H1 (cell line): ENCODE data around the gene ROGDI. TPM values are rescaled to one million over a fixed set of nuclear protein-coding genes. Genes with fewer than 3 reads are reported as not detected.

ENCODE experiments used
- CTCF ChIA-PET: fragments of 300-600 bp; sonication (Branson Sonifier 250); formaldehyde crosslinking; loops from one replicate; lab custom pipeline; 2021; ENCODE audit not compliant: partially characterized antibody; lab: Charles Lee
- POLR2A ChIA-PET: fragments of 300-600 bp; sonication (Branson Sonifier 250); formaldehyde crosslinking; loops from one replicate; lab custom pipeline; 2021; ENCODE audit warnings: inconsistent platforms; ENCODE audit not compliant: partially characterized antibody; lab: Charles Lee
- DNase-seq, 2 experiments: peaks; one replicate each; pipeline versions ENCODE4 v3.0.0 to v3.0.0-alpha.2; 2010 to 2022; ENCODE audit warnings: low spot score in 2 of 2, low read depth in 1 of 2, mixed read lengths in 1 of 2
- FAIRE-seq: peaks from 2 replicates; lab custom pipeline; 2011; peaks lifted over from hg19 to GRCh38; lab: Jason Lieb, UNC
- H2AFZ ChIP-seq: 2 replicates; pipeline ENCODE4 v1.8.1; 2012; ENCODE audit warnings: low read length, inconsistent platforms
- H2AK5ac ChIP-seq: 2 replicates; pipeline ENCODE4 v1.6.1; 2013; ENCODE audit warnings: low read depth, low read length
- H2BK120ac ChIP-seq: replicated peaks from 2 replicates; pipeline ENCODE3; 2013; ENCODE audit warnings: low read depth, low read length, inconsistent platforms
- H2BK12ac ChIP-seq: 2 replicates; pipeline ENCODE4 v1.6.1; 2013; ENCODE audit warnings: low read depth, low read length
- H2BK15ac ChIP-seq: 2 replicates; pipeline ENCODE4 v1.6.1; 2013; ENCODE audit warnings: low read length
- H2BK20ac ChIP-seq: 2 replicates; pipeline ENCODE4 v1.6.1; 2013; ENCODE audit warnings: low read length
- H2BK5ac ChIP-seq: 2 replicates; pipeline ENCODE4 v1.6.1; 2013; ENCODE audit warnings: low read depth, low read length
- H3K14ac ChIP-seq: 2 replicates; pipeline ENCODE4 v1.6.1; 2013; ENCODE audit warnings: inconsistent platforms; ENCODE audit not compliant: insufficient read length
- H3K18ac ChIP-seq: 2 replicates; pipeline ENCODE4 v1.6.1; 2013; ENCODE audit warnings: low read length; ENCODE audit errors: extremely low read depth
- H3K23ac ChIP-seq: 2 replicates; pipeline ENCODE4 v1.6.1; 2013; ENCODE audit warnings: inconsistent platforms; ENCODE audit not compliant: insufficient read length
- H3K23me2 ChIP-seq: 2 replicates; pipeline ENCODE4 v1.6.1; 2013; ENCODE audit warnings: low read depth, low read length
- H3K27ac ChIP-seq: 2 replicates; pipeline ENCODE4 v1.6.1; 2011; ENCODE audit warnings: low read depth, low read length, inconsistent platforms
- H3K27me3 ChIP-seq, 4 experiments: replicated peaks in 1 of 4; 1 replicate in 1 of 4; 2 replicates in 3 of 4; pipeline versions ENCODE4 v1.6.1 to v1.8.1; 2011 to 2013; ENCODE audit warnings: low read length in 3 of 4, mild to moderate bottlenecking in 3 of 4, inconsistent platforms in 2 of 4, mixed read lengths in 2 of 4, moderate library complexity in 1 of 4; ENCODE audit not compliant: control insufficient read depth in 3 of 4, insufficient read depth in 3 of 4; ENCODE audit errors: extremely low read depth in 1 of 4
- H3K36me3 ChIP-seq, 4 experiments: 2 replicates each; pipeline versions ENCODE4 v1.6.1 to v1.8.1; 2011 to 2013; ENCODE audit warnings: mild to moderate bottlenecking in 4 of 4, low read length in 3 of 4, moderate library complexity in 2 of 4, control low read depth in 1 of 4, inconsistent platforms in 1 of 4; ENCODE audit not compliant: insufficient read depth in 4 of 4, control insufficient read depth in 2 of 4
- H3K4ac ChIP-seq: replicated peaks from 2 replicates; pipeline ENCODE3; 2013; ENCODE audit warnings: low read length, low read depth, mixed read lengths, inconsistent platforms; ENCODE audit not compliant: insufficient read length
- H3K4me1 ChIP-seq, 4 experiments: replicated peaks in 1 of 4; 1 replicate in 1 of 4; 2 replicates in 3 of 4; pipeline versions ENCODE4 v1.6.1 to v1.8.1; 2011 to 2013; ENCODE audit warnings: low read length in 3 of 4, inconsistent platforms in 2 of 4, mixed read lengths in 1 of 4; ENCODE audit not compliant: insufficient read depth in 4 of 4, control insufficient read depth in 3 of 4
- H3K4me2 ChIP-seq, 2 experiments: 2 replicates each; pipeline versions ENCODE4 v1.6.1 to v1.8.1; 2011 to 2013; ENCODE audit warnings: low read depth in 2 of 2, low read length in 2 of 2, control low read depth in 1 of 2, inconsistent platforms in 1 of 2, mild to moderate bottlenecking in 1 of 2; ENCODE audit not compliant: insufficient read depth in 1 of 2
- H3K4me3 ChIP-seq, 4 experiments: fragments of 200-600, 300-600 bp in 1 of 4; sonication (generic), shearing (Covaris generic), sonication (Bioruptor Twin) in 1 of 4; 2 replicates each; pipeline versions ENCODE4 v1.5.1 to v1.8.1; 2011 to 2016; ENCODE audit warnings: low read length in 4 of 4, low read depth in 3 of 4, control low read depth in 2 of 4, inconsistent platforms in 2 of 4, mild to moderate bottlenecking in 2 of 4, mixed read lengths in 1 of 4, moderate library complexity in 1 of 4; ENCODE audit not compliant: insufficient read depth in 2 of 4; ENCODE audit errors: extremely low read depth in 1 of 4
- H3K56ac ChIP-seq: replicated peaks from 2 replicates; pipeline ENCODE3; 2013; ENCODE audit warnings: low read depth, mild to moderate bottlenecking, mixed read lengths, low read length, inconsistent platforms; ENCODE audit not compliant: insufficient read length
- H3K79me1 ChIP-seq: 2 replicates; pipeline ENCODE4 v1.6.1; 2013; ENCODE audit warnings: low read depth, low read length, control low read depth
- H3K79me2 ChIP-seq, 2 experiments: 2 replicates each; pipeline versions ENCODE4 v1.6.1 to v1.8.1; 2012 to 2013; ENCODE audit warnings: low read length in 2 of 2, mild to moderate bottlenecking in 2 of 2, inconsistent platforms in 1 of 2; ENCODE audit not compliant: insufficient read depth in 2 of 2, control insufficient read depth in 1 of 2
- H3K9ac ChIP-seq, 4 experiments: replicated peaks in 1 of 4; 1 replicate in 1 of 4; 2 replicates in 3 of 4; pipeline versions ENCODE4 v1.6.1 to v1.8.1; 2011 to 2013; ENCODE audit warnings: low read depth in 3 of 4, low read length in 3 of 4, control low read depth in 2 of 4, mild to moderate bottlenecking in 2 of 4, moderate library complexity in 2 of 4, inconsistent platforms in 1 of 4; ENCODE audit errors: extremely low read depth in 1 of 4
- H3K9me3 ChIP-seq, 2 experiments: 2 replicates each; pipeline versions ENCODE4 v1.6.1 to v1.8.1; 2012 to 2013; ENCODE audit warnings: mild to moderate bottlenecking in 2 of 2, moderate library complexity in 2 of 2, control low read depth in 1 of 2, inconsistent platforms in 1 of 2, low read depth in 1 of 2, low read length in 1 of 2, mixed read lengths in 1 of 2; ENCODE audit not compliant: insufficient read depth in 2 of 2
- H4K20me1 ChIP-seq, 2 experiments: replicated peaks in 1 of 2; 2 replicates each; pipeline versions ENCODE3 to v1.8.1; 2011 to 2013; ENCODE audit warnings: inconsistent platforms in 2 of 2, low read length in 2 of 2, mild to moderate bottlenecking in 1 of 2; ENCODE audit not compliant: insufficient read depth in 2 of 2, control insufficient read depth in 1 of 2
- H4K5ac ChIP-seq: 2 replicates; pipeline ENCODE4 v1.6.1; 2013; ENCODE audit warnings: low read length, low read depth, mixed read lengths, inconsistent platforms; ENCODE audit not compliant: insufficient read length
- H4K8ac ChIP-seq: 2 replicates; pipeline ENCODE4 v1.8.0; 2013; ENCODE audit warnings: mild to moderate bottlenecking, moderate library complexity, low read length, inconsistent platforms; ENCODE audit not compliant: insufficient read depth; ENCODE audit errors: extremely low read depth
- H4K91ac ChIP-seq: replicated peaks from 2 replicates; pipeline ENCODE3; 2013; ENCODE audit warnings: low read length, mixed read lengths, inconsistent platforms; ENCODE audit not compliant: insufficient read length
- BCL11A ChIP-seq, 2 experiments: IDR thresholded peaks; one replicate each; pipeline ENCODE4 v1.6.1; 2011; ENCODE audit warnings: low read depth in 2 of 2, low read length in 2 of 2, mild to moderate bottlenecking in 2 of 2
- CHD2 ChIP-seq: IDR thresholded peaks from 2 replicates; pipeline ENCODE4 v1.6.1; 2012; ENCODE audit warnings: low read length, improper control_type of control experiment
- CREB1 ChIP-seq: IDR thresholded peaks from 2 replicates; pipeline ENCODE4 v1.6.1; 2012; ENCODE audit warnings: inconsistent platforms
- KDM4A ChIP-seq: IDR thresholded peaks from one replicate; pipeline ENCODE4 v1.7.1; 2012; ENCODE audit warnings: low read depth, mild to moderate bottlenecking, moderate library complexity, low read length, inconsistent platforms; ENCODE audit not compliant: severe bottlenecking
- KDM5A ChIP-seq: fragments of 200-600 bp; IDR thresholded peaks from 2 replicates; pipeline ENCODE4 v1.7.1; 2012; ENCODE audit warnings: mild to moderate bottlenecking, low read length, inconsistent platforms, mixed read lengths
- NANOG ChIP-seq: IDR thresholded peaks from 2 replicates; pipeline ENCODE4 v1.6.1; 2011; ENCODE audit warnings: low read length, low read depth, mild to moderate bottlenecking, inconsistent platforms; ENCODE audit not compliant: insufficient read depth, poor library complexity, severe bottlenecking
- POLR2A ChIP-seq, 2 experiments: IDR thresholded peaks; 1 replicate in 1 of 2; 2 replicates in 1 of 2; pipeline ENCODE4 v1.6.1; 2011; ENCODE audit warnings: low read depth in 2 of 2, low read length in 2 of 2, mild to moderate bottlenecking in 2 of 2; ENCODE audit errors: control extremely low read depth in 1 of 2
- RFX5 ChIP-seq: IDR thresholded peaks from 2 replicates; pipeline ENCODE4 v1.6.1; 2011; ENCODE audit warnings: low read depth, low read length, improper control_type of control experiment, borderline replicate concordance
- SIRT6 ChIP-seq: IDR thresholded peaks from one replicate; pipeline ENCODE4 v1.7.1; 2012; ENCODE audit warnings: low read length, inconsistent platforms
- SRF ChIP-seq: IDR thresholded peaks from 2 replicates; pipeline ENCODE4 v1.6.1; 2011; ENCODE audit warnings: mild to moderate bottlenecking, low read depth, low read length, moderate library complexity
- WGBS, 2 experiments: shearing (Covaris generic) in 1 of 2; methylation state at CpG; one replicate each; pipeline versions ENCODE4 v1.1.6 to v1.1.7; 2013 to 2015; ENCODE audit warnings: low lambda C conversion rate in 2 of 2, mixed read lengths in 2 of 2, inconsistent platforms in 1 of 2, low coverage in 1 of 2, missing lambda C conversion rate in 1 of 2; ENCODE audit not compliant: insufficient replicate concordance in 2 of 2, insufficient coverage in 1 of 2, insufficient read length in 1 of 2; ENCODE audit errors: extremely low coverage in 1 of 2, missing lambda C conversion rate in 1 of 2; 5-methylcytosine and 5-hydroxymethylcytosine counted together
- polyA plus RNA-seq, 7 experiments: library from polyadenylated mRNA; depleted of rRNA in 3 of 7; stranded (reverse) in 5 of 7; unstranded in 2 of 7; fragments of >200 nt in 5 of 7; fragments of 200-250 nt in 2 of 7; gene quantifications; 1 replicate in 5 of 7; 2 replicates in 1 of 7; 4 replicates in 1 of 7; pipeline versions ENCODE4 v1.2.1 to v1.2.3, GENCODE V29; 2011 to 2013; ENCODE audit warnings: missing spikeins in 2 of 7, mixed read lengths in 2 of 7
- total RNA-seq: library from RNA; stranded (reverse); fragmentation: NEBNext Ultra II Directional; extraction: Animal tissue kit (Norgen Biotek cat#: 25700); gene quantifications from 2 replicates; pipeline ENCODE4 v1.2.1, GENCODE V29; 2021

Gene ROGDI
- total and polyA plus RNA-seq, 2 of the 8 experiments (the other 6 are each of a cell fraction or from before 2014, with no cell fraction given): 27.4 to 68.4 TPM

- no peak overlapping the region for H3K27ac ChIP-seq
- H3K36me3 ChIP-seq: peaks cover 32 to 79% (median 63%) of the 10 kb centered on the region in 4 experiments
- FAIRE-seq (no peak), DNase-seq (no peak)
- H3K56ac ChIP-seq: no peak overlapping the region
- CTCF ChIA-PET: no interaction called here
- H4K8ac ChIP-seq: no peak overlapping the region
- H2BK20ac ChIP-seq: no peak overlapping the region
- H2BK12ac ChIP-seq: no peak overlapping the region
- TF ChIP-seq POLR2A (IDR thresholded peaks at IDR 0.05; ENCODE audit: control extremely low read depth in 1 of 2, low read depth in 2 of 2, low read length in 2 of 2) (no peak), KDM4A (no peak), KDM5A (no peak), SIRT6 (no peak), RFX5 (no peak), CHD2 (no peak), BCL11A (IDR thresholded peaks at IDR 0.05; ENCODE audit: low read depth in 2 of 2, low read length in 2 of 2) (no peak), CREB1 (no peak), SRF (no peak), NANOG (no peak)
- no peak overlapping the region for H3K14ac ChIP-seq
- no peaks in the 10 kb centered on the region for H3K4me1 ChIP-seq
- H3K27me3 ChIP-seq: no peaks in the 10 kb centered on the region
- POLR2A ChIA-PET: interaction anchor here (0.7 to 1.6 kb wide), 3 partner anchors 8 to 80 kb away, joined by 3 to 5 read pairs (median 3); partner anchors contain the start of gene ROGDI
- WGBS, 2 experiments: 92% methylated on average over 10 of the region's 10 CpGs; no CpG with 5 or more reads in 1 of the 2 experiments
- no peak overlapping the region for H3K18ac ChIP-seq
- no peak overlapping the region for H4K91ac ChIP-seq
- no peaks in the 10 kb centered on the region for H3K23me2 ChIP-seq
- no peak overlapping the region for H2BK120ac ChIP-seq
- no peak overlapping the region for H3K4ac ChIP-seq
- no peaks in the 10 kb centered on the region for H3K79me2 ChIP-seq
- H2AFZ ChIP-seq: no peak overlapping the region
- no peak overlapping the region for H3K4me2 ChIP-seq
- no peak overlapping the region for H4K5ac ChIP-seq
- H3K4me3 ChIP-seq: no peak overlapping the region
- H4K20me1 ChIP-seq: peaks cover 2 to 4% of the 10 kb centered on the region in 2 experiments
- no peak overlapping the region for H2BK15ac ChIP-seq
- no peaks in the 10 kb centered on the region; the same call in 1 of the 2 replicates for H3K79me1 ChIP-seq
- no peak overlapping the region for H3K9ac ChIP-seq
- H3K9me3 ChIP-seq: no peaks in the 10 kb centered on the region
- H3K23ac ChIP-seq: no peak overlapping the region
- no peak overlapping the region for H2BK5ac ChIP-seq
- no peak overlapping the region for H2AK5ac ChIP-seq
Observed at GRCh38 chr16:4826980-4827379, 24.5 kb upstream of the ROGDI start.
